Measurements from ENCODE around the gene CYP27B1. TPM values are rescaled to one million over a fixed set of nuclear protein-coding genes. Genes with fewer than 3 reads are reported as not detected.

Gene CYP27B1
- total and polyA plus RNA-seq, 9 of the 15 experiments (the other 6 are each of a cell fraction or from before 2014, with no cell fraction given): 0.18 to 4.2 (median 1.8) TPM

- in situ Hi-C loops (cut with MboI) (no loop called here), intact Hi-C loops (cut with micrococcal nuclease) (no loop called here)
- 77% methylated on average over 5 of the region's 5 CpGs for WGBS (ENCODE audit: insufficient coverage, low coverage, missing lambda C conversion rate)
- POLR2A ChIA-PET: interaction anchor here (0.6 to 0.7 kb wide), 3 partner anchors 177 to 288 kb away, joined by 3 read pairs; no protein-coding TSS in a partner anchor
- CTCF ChIA-PET (ENCODE audit: low intra/inter-chr PET ratio): no interaction called here
- H3K9me1 ChIP-seq (ENCODE audit: control insufficient read depth, insufficient read depth, low read length): no peaks in the 10 kb centered on the region
- H3K4me1 ChIP-seq (replicated peaks in 1 of 2; ENCODE audit: control insufficient read depth in 2 of 2, insufficient read depth in 2 of 2, low read length in 2 of 2): no peaks in the 10 kb centered on the region; a peak in 1 of 5 replicates
- FAIRE-seq: no peak
- no TSS peak for BruUV-seq (replicated peaks)
- no peak for ATAC-seq
- no peak overlapping the region for H3K9ac ChIP-seq (ENCODE audit: insufficient read depth in 1 of 2, low read depth in 2 of 2, low read length in 2 of 2)
- no peaks in the 10 kb centered on the region for H4K20me1 ChIP-seq (replicated peaks; ENCODE audit: control insufficient read depth, insufficient read depth, low read length)
- TF ChIP-seq RUNX1 (IDR thresholded peaks at IDR 0.05; ENCODE audit: low read depth) (no peak), ZNF311 (CRISPR knock-in tag; IDR thresholded peaks at IDR 0.05) (no peak)
- H3K4me2 ChIP-seq (ENCODE audit: insufficient read depth, low read length): no peak overlapping the region
- no peak overlapping the region for H3K27ac ChIP-seq (ENCODE audit: extremely low read depth, low read depth, low read length)
- peaks cover 52% of the 10 kb centered on the region; the same call in 2 of the 3 replicates for H3K36me3 ChIP-seq (ENCODE audit: control insufficient read depth, insufficient read depth, low read length)
- H3K27me3 ChIP-seq (ENCODE audit: control insufficient read depth in 2 of 2, insufficient read depth in 2 of 2, low read length in 2 of 2): no peaks in the 10 kb centered on the region
- no peak for DNase-seq (ENCODE audit: extremely low read depth in 1 of 4, low spot score in 3 of 4)
- no peaks in the 10 kb centered on the region for H3K9me3 ChIP-seq (replicated peaks; ENCODE audit: control insufficient read depth, insufficient read depth, low read depth, low read length)
- no peak overlapping the region for H3K4me3 ChIP-seq
- no peaks in the 10 kb centered on the region for H3K79me2 ChIP-seq (ENCODE audit: control insufficient read depth, insufficient read depth, low read length)
- H2AFZ ChIP-seq (ENCODE audit: low read depth, low read length): no peak overlapping the region
Measured at GRCh38 chr12:57717131-57717530, 49.7 kb downstream of the CYP27B1 start.

- no peak overlapping the region for H3K9ac ChIP-seq (ENCODE audit: insufficient read depth in 1 of 2, low read depth in 2 of 2, low read length in 2 of 2)
- no peak for FAIRE-seq
- no peak overlapping the region for H2AFZ ChIP-seq (ENCODE audit: low read depth, low read length)
- H3K9me3 ChIP-seq (replicated peaks; ENCODE audit: control insufficient read depth, insufficient read depth, low read depth, low read length): no peaks in the 10 kb centered on the region
- in situ Hi-C loops (cut with MboI): no loop called here
- H3K4me2 ChIP-seq (ENCODE audit: insufficient read depth, low read length): no peak overlapping the region
- WGBS (ENCODE audit: insufficient coverage, low coverage, missing lambda C conversion rate): 92% methylated on average over 4 of the region's 4 CpGs
- H3K27ac ChIP-seq (ENCODE audit: extremely low read depth, low read depth, low read length): no peak overlapping the region
- intact Hi-C loops (cut with micrococcal nuclease): no loop called here
- no peak for TF ChIP-seq ZBTB5 (IDR thresholded peaks at IDR 0.05)
- TF ChIP-seq DDX20 (tag; IDR thresholded peaks at IDR 0.05; ENCODE audit: low read depth): no peak
- TF ChIP-seq ARID3A (IDR thresholded peaks at IDR 0.05; ENCODE audit: borderline replicate concordance, low read depth, low read length): no peak
- no peak for TF ChIP-seq RAD51 (IDR thresholded peaks at IDR 0.05; ENCODE audit: borderline replicate concordance, low read depth)
- TF ChIP-seq KAT8 (IDR thresholded peaks at IDR 0.05; ENCODE audit: low read depth): no peak
- peaks cover 51% of the 10 kb centered on the region; the same call in 2 of the 3 replicates for H3K36me3 ChIP-seq (ENCODE audit: control insufficient read depth, insufficient read depth, low read length)
- DNase-seq (ENCODE audit: extremely low read depth in 1 of 4, low spot score in 3 of 4): no peak
- CTCF ChIA-PET (ENCODE audit: low intra/inter-chr PET ratio): no interaction called here
- no peak overlapping the region for H3K4me3 ChIP-seq
- POLR2A ChIA-PET: interaction anchor here (0.6 to 0.7 kb wide), 4 partner anchors 11 to 287 kb away, joined by 3 read pairs; no protein-coding TSS in a partner anchor
- no peaks in the 10 kb centered on the region for H3K27me3 ChIP-seq (ENCODE audit: control insufficient read depth in 2 of 2, insufficient read depth in 2 of 2, low read length in 2 of 2)
- no peaks in the 10 kb centered on the region; a peak in 1 of 5 replicates for H3K4me1 ChIP-seq (replicated peaks in 1 of 2; ENCODE audit: control insufficient read depth in 2 of 2, insufficient read depth in 2 of 2, low read length in 2 of 2)
- no peak for ATAC-seq
- no peaks in the 10 kb centered on the region for H4K20me1 ChIP-seq (replicated peaks; ENCODE audit: control insufficient read depth, insufficient read depth, low read length)
- no peaks in the 10 kb centered on the region for H3K9me1 ChIP-seq (ENCODE audit: control insufficient read depth, insufficient read depth, low read length)
- BruUV-seq (replicated peaks): no TSS peak
- H3K79me2 ChIP-seq (ENCODE audit: control insufficient read depth, insufficient read depth, low read length): no peaks in the 10 kb centered on the region
Measured at GRCh38 chr12:57716305-57716704, 50.6 kb downstream of the CYP27B1 start.
